Stimulated activated CD8-positive, alpha-beta memory T cell treated with anti-CD3 and anti-CD28 coated beads, Interleukin-4, amount 100 ng/mL, for 4 hours (primary cell): ENCODE data around the gene STRA8.

Experiments
- DNase-seq, 2 donors: peaks; one replicate each; pipeline ENCODE4 v3.0.0-alpha.2; 2020; ENCODE audit warnings: low read depth in 2 of 2, low spot score in 1 of 2

The STRA8 gene

DNA sequence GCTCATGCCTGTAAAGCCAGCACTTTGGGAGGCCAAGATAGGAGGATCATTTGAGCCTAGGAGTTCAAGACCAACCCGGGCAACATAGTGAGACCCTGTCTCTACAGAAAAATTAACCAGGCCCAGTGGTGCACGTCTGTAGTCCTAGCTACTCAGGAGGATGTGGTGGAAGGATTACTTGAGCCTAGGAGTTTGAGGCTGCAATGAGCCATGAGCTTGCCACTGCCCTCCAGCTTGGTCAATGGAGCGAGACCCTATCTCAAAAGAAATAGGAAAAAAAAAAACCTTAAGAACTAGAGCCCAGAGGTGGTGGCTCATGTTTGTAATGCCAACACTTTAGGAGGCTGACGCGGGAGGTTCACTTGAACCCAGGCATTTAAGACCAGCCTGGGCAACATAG, 2.2 kb downstream of the STRA8 start:
- no peak for DNase-seq

- DNase-seq, result no peak
Observed at GRCh38 chr7:135236727-135237126, 3.1 kb downstream of the STRA8 start.

DNA sequence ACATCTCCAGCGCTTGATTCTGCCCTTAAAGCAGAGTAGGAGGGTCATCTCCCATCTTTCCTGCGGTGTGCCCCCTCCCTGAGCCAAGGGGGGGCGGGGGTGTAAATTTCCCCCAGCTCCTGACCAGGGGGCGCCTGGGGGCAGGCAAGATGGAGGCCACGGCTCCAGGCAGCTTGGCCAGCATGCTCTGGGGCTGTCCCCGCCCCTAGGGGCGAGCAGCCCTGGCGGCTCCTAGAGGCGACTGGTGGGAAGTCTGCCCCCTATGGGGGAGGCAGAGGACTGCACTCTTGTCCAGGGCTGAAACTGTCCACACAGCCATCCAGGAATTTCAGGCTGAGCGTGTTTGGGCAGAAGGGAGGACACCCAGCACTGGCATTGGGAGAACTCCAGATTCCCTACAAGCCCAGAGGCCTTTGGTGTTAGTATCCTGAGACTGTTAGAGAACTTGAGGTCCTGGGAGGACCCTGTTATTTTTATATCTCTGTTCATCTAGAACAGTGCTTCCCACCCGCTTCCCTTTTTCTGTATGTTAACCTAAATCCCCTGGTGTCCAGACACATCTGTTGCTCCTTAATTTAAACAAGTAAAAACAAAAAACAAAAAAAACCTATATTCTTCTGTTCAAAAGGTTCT, 4.6 kb downstream of the STRA8 start:
- no peak for DNase-seq

- no peak for DNase-seq
Observed at GRCh38 chr7:135239263-135239662, 5.6 kb downstream of the STRA8 start.

GRCh38 chr7:135240441-135240840, 6.8 kb downstream of the STRA8 start:
- no peak for DNase-seq

- no peak for DNase-seq
Observed at GRCh38 chr7:135242096-135242684, 8.6 kb downstream of the STRA8 start.

GRCh38 chr7:135245226-135246190, 11.9 kb downstream of the STRA8 start:
- no peak for DNase-seq

- no peak for DNase-seq
Observed at GRCh38 chr7:135246191-135246825, 12.7 kb downstream of the STRA8 start.

DNA sequence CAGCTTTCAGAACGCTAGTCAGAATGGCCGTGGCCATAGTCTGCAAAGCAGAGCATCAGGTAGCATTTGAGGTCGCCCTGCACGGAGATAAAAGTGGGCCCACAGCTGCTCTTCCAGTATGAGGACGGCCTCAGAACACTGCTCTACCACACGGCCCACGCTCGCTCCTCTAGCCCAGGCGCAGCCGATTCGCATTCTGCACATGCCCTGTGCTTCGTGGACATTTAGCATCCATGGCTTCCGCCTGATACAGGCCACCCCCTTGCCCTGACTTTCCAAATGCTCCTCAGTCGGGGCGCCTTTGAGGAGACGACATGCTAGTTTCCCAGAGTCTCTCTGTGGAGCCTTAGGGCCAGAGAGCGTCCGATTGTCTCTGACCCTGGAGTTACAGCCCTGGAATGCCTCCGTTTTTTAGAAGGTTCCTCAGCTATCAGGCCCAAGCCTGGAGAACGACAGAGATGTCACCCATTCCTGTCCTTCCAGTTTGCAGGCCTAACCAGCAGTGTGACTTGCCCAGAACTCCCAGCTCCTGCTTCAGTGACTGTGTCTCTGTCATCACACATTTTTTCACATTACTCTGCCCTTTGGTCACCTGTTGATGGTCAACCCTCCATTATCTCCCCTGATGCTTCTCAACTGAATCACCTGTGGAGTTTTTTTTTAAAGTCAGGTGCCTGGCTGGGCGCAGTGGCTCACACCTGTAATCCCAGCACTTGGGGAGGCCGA, 14.3 kb downstream of the STRA8 start:
- no peak for DNase-seq

GRCh38 chr7:135248546-135248945, 14.9 kb downstream of the STRA8 start:
- DNase-seq, result no peak

DNA sequence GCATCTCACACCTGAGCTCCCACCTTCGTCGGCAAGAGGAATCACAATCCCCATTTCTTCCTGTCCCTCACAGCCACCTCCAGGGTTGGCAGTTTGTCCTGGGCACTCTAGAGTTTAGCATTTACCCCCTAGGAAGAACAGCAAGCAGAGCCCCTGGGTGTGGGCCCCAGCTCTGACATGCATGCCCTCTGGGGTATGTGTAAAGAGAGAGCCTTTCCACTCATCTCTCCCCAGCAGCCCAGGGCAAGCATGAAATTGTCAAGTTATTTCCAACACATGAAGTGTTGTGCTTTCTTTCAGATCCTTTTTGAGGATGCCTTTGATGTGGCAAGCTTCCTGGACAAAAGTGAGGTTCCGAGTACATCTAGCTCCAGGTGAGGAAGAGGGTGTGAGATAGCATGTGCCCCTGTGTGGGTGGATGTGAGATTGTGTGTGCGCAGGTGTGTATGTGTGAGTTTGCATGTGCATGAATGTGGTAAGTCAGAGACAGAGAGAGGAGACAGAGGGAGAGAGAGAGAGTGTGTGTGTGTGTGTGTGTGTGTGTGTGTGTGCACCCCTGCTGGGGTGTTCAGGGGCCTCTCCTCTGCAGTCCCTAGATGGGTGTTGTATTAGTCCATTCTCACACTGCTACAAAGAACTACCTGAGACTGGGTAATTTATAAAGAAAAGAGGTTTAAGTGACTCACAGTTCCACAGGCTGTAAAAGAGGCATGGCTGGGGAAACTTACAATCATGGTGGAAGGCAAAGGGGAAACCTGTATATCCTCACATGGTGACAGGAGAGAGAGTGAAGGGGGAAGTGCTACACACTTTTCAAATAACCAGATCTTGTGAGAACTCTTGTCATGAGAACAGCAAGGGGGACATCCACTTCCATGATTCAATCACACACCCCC, 18.1 kb downstream of the STRA8 start:
- no peak for DNase-seq

DNA sequence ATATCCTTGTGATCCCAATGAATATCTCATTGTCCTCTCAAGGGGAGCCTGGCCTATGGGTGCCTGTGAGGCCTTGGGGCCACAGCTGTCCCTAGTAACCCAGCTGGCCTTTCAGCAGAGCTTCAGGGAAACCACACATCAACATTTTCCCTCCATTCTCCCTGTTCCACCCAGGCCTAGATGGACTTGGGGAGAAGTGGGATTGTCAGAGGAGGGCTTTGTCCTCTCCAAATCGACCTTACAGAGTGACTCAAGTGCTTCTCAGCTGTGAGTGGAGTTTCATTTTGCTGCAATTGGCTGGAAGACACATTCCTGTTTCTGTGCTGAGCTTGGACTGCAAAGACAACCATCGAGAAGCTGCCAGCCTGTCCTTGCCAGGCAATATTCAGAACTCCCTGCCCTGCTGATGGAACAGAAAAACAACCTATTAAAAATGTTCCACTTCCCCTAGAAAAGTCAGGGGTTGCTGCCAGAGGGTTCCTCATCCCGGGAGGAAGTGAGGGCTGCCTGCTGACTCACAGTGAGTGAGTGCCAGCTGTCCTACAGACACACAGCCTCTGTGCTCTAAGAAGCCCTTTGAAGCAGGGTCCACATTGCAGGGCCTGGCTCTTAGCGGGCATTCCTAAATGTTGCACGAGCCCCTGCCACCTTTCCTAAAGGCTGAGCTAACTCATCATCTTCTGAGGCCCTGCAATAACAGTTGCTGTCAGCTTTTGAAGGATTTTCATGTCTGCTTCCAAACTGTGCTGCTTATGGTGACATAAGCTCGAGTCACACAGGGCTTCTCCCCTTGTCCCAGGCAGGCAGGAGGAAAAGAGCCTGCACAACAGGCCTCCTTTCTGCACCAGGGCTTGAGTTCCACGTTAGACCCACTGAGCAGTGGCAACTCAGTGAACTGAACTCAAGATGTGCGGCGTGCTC, 20.5 kb downstream of the STRA8 start:
- DNase-seq, result no peak

DNA sequence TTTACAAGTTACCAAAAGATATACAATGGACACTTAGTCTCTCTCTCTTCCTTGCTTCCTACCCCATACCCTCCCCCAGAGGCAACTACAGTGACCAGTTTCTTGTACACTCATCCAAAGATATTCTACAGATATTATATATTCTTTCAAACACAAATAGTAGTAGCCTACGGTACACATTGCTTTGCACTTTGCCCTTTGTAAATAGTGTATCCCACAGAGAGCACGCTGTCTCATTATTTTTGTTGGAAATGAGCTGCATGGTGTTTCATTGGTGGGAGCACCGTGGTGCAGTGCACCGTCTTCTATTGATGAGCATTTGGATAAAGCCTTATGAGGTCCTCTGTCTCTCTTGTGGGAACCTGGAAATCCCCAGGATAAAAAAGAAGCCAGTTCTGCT, 24.2 kb downstream of the STRA8 start:
- DNase-seq, result no peak

- DNase-seq, result no peak
Observed at GRCh38 chr7:135258585-135258984, 24.9 kb downstream of the STRA8 start.

- DNase-seq, result no peak
Observed at GRCh38 chr7:135259702-135260101, 26.1 kb downstream of the STRA8 start.

DNA sequence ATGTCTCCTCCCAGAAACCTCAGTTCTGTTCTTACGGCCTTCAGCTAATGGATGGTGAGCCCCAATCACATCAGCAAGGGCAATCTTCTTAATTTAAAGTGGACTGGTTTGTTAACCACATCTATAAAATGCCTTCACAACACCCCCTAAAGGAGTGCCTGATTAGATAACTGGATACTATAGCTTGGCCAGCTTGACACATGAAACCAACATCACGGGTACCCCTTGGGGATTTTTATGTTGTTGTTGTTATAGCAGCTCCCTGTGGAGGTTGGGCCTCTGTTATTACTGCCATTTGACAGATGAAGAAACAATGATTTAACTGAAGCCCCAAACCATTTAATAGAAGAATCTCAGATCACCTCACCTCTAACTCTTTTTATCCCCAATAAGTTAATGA, 26.8 kb downstream of the STRA8 start:
- DNase-seq, result no peak

DNA sequence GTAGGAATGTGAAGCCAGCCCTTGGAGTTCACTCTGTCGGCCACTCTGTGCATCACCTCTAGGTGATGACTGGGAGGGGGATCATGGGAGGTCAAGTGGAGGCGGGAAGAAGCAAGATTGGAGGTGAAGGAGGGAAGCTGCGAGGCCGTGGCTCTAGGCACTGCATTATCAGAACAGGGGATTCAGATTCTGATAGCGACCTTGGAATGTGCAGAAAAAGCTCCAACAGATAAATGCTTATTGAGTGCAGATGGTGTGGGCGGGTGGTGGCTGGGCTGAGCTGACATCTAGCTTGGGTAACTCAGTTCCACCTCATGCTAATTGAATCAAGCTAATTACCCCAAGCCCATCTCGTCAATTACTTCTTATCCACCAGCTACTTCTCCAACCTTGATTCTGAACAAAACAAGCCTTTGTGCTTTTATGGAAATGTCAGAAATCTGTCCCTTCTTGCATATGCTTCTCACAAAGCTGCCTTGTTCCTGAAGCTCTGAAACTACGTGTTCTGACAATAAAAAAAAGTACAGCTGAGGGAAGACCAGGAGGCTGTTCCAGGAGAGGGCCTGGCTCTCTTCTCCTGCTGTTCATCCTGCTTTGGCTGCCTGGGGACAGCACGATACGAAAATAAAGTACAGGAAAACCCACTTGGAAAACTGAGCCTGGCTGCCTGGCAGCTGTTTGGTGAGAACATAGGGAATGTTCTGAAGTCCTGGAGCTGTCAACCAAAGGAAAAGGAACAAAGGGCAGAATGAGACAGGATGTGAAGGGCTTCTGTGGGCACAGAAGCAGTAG, 27.5 kb downstream of the STRA8 start:
- no peak for DNase-seq
